ENCODE data around the gene TBXAS1.

DNA sequence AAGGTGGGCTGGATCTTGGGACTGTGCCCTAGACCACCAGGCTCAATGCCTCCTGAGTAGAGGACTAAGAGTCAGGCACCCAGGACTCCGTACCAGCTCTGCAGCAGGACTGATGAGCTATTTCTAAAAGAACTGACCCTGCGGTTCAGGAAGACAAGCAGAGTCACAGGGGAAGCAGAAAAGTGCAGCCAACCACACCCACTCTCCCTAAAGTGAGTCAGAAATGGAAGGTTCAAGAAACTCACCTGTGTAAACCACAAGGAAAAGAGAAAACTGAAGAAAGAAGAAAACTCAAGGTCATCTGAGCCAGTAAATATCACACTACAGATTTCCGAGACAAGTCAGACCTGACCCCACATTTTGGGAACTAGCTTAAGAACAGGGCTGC, 231.2 kb downstream of the TBXAS1 start:
- TF ChIP-seq, protein P1, sequence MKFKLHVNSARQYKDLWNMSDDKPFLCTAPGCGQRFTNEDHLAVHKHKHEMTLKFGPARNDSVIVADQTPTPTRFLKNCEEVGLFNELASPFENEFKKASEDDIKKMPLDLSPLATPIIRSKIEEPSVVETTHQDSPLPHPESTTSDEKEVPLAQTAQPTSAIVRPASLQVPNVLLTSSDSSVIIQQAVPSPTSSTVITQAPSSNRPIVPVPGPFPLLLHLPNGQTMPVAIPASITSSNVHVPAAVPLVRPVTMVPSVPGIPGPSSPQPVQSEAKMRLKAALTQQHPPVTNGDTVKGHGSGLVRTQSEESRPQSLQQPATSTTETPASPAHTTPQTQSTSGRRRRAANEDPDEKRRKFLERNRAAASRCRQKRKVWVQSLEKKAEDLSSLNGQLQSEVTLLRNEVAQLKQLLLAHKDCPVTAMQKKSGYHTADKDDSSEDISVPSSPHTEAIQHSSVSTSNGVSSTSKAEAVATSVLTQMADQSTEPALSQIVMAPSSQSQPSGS (CRISPR knock-in tag; IDR thresholded peaks at IDR 0.05; ENCODE audit: borderline replicate concordance, low read depth): no peak
- TF ChIP-seq E2F4 (CRISPR knock-in tag; IDR thresholded peaks at IDR 0.05; ENCODE audit: borderline replicate concordance, low read depth) (no peak), CTCF (IDR thresholded peaks at IDR 0.05) (no peak), ZNF423 (CRISPR knock-in tag; IDR thresholded peaks at IDR 0.05) (no peak), JUN (CRISPR knock-in tag; IDR thresholded peaks at IDR 0.05) (no peak), SMAD3 (CRISPR knock-in tag; IDR thresholded peaks at IDR 0.05; ENCODE audit: borderline replicate concordance) (no peak), FOXJ3 (CRISPR knock-in tag; IDR thresholded peaks at IDR 0.05; ENCODE audit: borderline replicate concordance) (no peak), ZNF219 (CRISPR knock-in tag; IDR thresholded peaks at IDR 0.05; ENCODE audit: borderline replicate concordance) (no peak)
- TF ChIP-seq, protein P2, sequence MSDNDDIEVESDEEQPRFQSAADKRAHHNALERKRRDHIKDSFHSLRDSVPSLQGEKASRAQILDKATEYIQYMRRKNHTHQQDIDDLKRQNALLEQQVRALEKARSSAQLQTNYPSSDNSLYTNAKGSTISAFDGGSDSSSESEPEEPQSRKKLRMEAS (CRISPR knock-in tag; IDR thresholded peaks at IDR 0.05): no peak

Data from WTC11 (cell line).